ENCODE measurements around the gene CFAP45. TPM values are rescaled to one million over a fixed set of nuclear protein-coding genes. Genes with fewer than 3 reads are reported as not detected.
A peak's percentile ranks its signal among the peaks of the same experiment; 100 is the strongest.

The CFAP45 gene
- total and polyA plus RNA-seq, 9 of the 15 experiments (the other 6 are each of a cell fraction or from before 2014, with no cell fraction given) = 0.65 to 2.4 (median 1.5) TPM

GRCh38 chr1:159923203-159924024 is 23.4 kb upstream of the CFAP45 start (continued):
- TF ChIP-seq MGA (IDR thresholded peaks at IDR 0.05) (no peak), CSDE1 (IDR thresholded peaks at IDR 0.05) (0 out of 4 replicates have a peak, but pooled peaks of 1 of the 2 experiments have one; percentile 69), SOX6 (IDR thresholded peaks at IDR 0.05) (peak; percentile 50; the same call in 1 of the 2 replicates), TBL1XR1 (IDR thresholded peaks at IDR 0.05; ENCODE audit: low read length in 2 of 2) (peak in 1 of 2 experiments; percentile 41; a peak in 1 of 4 replicates), BRD9 (IDR thresholded peaks at IDR 0.05; ENCODE audit: low read depth, partially characterized antibody) (no peak), JUN (IDR thresholded peaks at IDR 0.05; ENCODE audit: borderline replicate concordance, low read depth, low read length) (no peak), JUN (CRISPR knock-in tag; IDR thresholded peaks at IDR 0.05; ENCODE audit: borderline replicate concordance) (no peak), STAT5A (IDR thresholded peaks at IDR 0.05; ENCODE audit: borderline replicate concordance, low read length) (0 out of 2 replicates have a peak, but pooled peaks have one; percentile 6), TCF7L2 (IDR thresholded peaks at IDR 0.05; ENCODE audit: low read depth, low read length) (no peak), ZNF133 (CRISPR knock-in tag; IDR thresholded peaks at IDR 0.05) (no peak), RUNX1 (IDR thresholded peaks at IDR 0.05; ENCODE audit: low read depth) (no peak), CEBPG (CRISPR knock-in tag; IDR thresholded peaks at IDR 0.05) (0 out of 2 replicates have a peak, but pooled peaks have one; percentile 3), CEBPG (tag; conservative IDR thresholded peaks at IDR 0.05 in 1 of 2, IDR thresholded peaks at IDR 0.05 in 1 of 2) (no peak)

All from K562 (cell line).